Measurements from ENCODE around the gene AFF2.

AFF2 gene

GRCh38 chrX:149006235-149006634 lies 505.8 kb downstream of the AFF2 start (continued):
- no peak for TF ChIP-seq OSR1 (CRISPR knock-in tag; IDR thresholded peaks at IDR 0.05)
- TF ChIP-seq ZFP30 (CRISPR knock-in tag; IDR thresholded peaks at IDR 0.05): no peak
- TF ChIP-seq RARB (CRISPR knock-in tag; IDR thresholded peaks at IDR 0.05): no peak
- TF ChIP-seq ZNF565 (CRISPR knock-in tag; conservative IDR thresholded peaks at IDR 0.05; ENCODE audit: low read depth): no peak
- no peak for TF ChIP-seq CSDC2 (CRISPR knock-in tag; IDR thresholded peaks at IDR 0.05)
- TF ChIP-seq PPARA (CRISPR knock-in tag; IDR thresholded peaks at IDR 0.05; ENCODE audit: borderline replicate concordance): no peak

- TF ChIP-seq SNAI2 (CRISPR knock-in tag; IDR thresholded peaks at IDR 0.05): no peak
- TF ChIP-seq POU6F1 (CRISPR knock-in tag; IDR thresholded peaks at IDR 0.05; ENCODE audit: borderline replicate concordance, low read depth): no peak
- TF ChIP-seq RARB (CRISPR knock-in tag; IDR thresholded peaks at IDR 0.05): no peak
- no peak for TF ChIP-seq ZC3H10 (CRISPR knock-in tag; IDR thresholded peaks at IDR 0.05)
- no peak for TF ChIP-seq PPARA (CRISPR knock-in tag; IDR thresholded peaks at IDR 0.05; ENCODE audit: borderline replicate concordance)
- TF ChIP-seq CSRNP3 (CRISPR knock-in tag; IDR thresholded peaks at IDR 0.05): no peak
- ATAC-seq: no peak
These were observed 507.0 kb downstream of the AFF2 start for GRCh38 chrX:149007423-149007822.

GRCh38 chrX:149010013-149010852 lies 509.8 kb downstream of the AFF2 start:
- ATAC-seq: no peak
- TF ChIP-seq GLIS3 (CRISPR knock-in tag; IDR thresholded peaks at IDR 0.05) (no peak), ZFP3 (CRISPR knock-in tag; IDR thresholded peaks at IDR 0.05) (no peak), ARNTL (CRISPR knock-in tag; IDR thresholded peaks at IDR 0.05; ENCODE audit: borderline replicate concordance, low read depth) (no peak), ZNF8 (CRISPR knock-in tag; IDR thresholded peaks at IDR 0.05) (no peak), ESRRG (CRISPR knock-in tag; IDR thresholded peaks at IDR 0.05) (no peak)

- ATAC-seq: no peak
- no peak for TF ChIP-seq TCF4 (CRISPR knock-in tag; IDR thresholded peaks at IDR 0.05; ENCODE audit: borderline replicate concordance)
- no peak for TF ChIP-seq CSRNP3 (CRISPR knock-in tag; IDR thresholded peaks at IDR 0.05)
- no peak for TF ChIP-seq CSDC2 (CRISPR knock-in tag; IDR thresholded peaks at IDR 0.05)
- no peak for TF ChIP-seq ZC3H10 (CRISPR knock-in tag; IDR thresholded peaks at IDR 0.05)
- no peak for TF ChIP-seq ARNTL (CRISPR knock-in tag; IDR thresholded peaks at IDR 0.05; ENCODE audit: borderline replicate concordance, low read depth)
- no peak for TF ChIP-seq SNAI2 (CRISPR knock-in tag; IDR thresholded peaks at IDR 0.05)
- TF ChIP-seq ZNF70 (CRISPR knock-in tag; IDR thresholded peaks at IDR 0.05): no peak
- TF ChIP-seq TSHZ2 (CRISPR knock-in tag; IDR thresholded peaks at IDR 0.05): no peak
- no peak for TF ChIP-seq OSR1 (CRISPR knock-in tag; IDR thresholded peaks at IDR 0.05)
- TF ChIP-seq PATZ1 (CRISPR knock-in tag; IDR thresholded peaks at IDR 0.05; ENCODE audit: borderline replicate concordance): no peak
- no peak for TF ChIP-seq ZFP30 (CRISPR knock-in tag; IDR thresholded peaks at IDR 0.05)
- no peak for TF ChIP-seq PPARA (CRISPR knock-in tag; IDR thresholded peaks at IDR 0.05; ENCODE audit: borderline replicate concordance)
These were observed 510.4 kb downstream of the AFF2 start for GRCh38 chrX:149010853-149011224.
